ENCODE measurements around the gene GATAD2A.

Gene GATAD2A

DNA sequence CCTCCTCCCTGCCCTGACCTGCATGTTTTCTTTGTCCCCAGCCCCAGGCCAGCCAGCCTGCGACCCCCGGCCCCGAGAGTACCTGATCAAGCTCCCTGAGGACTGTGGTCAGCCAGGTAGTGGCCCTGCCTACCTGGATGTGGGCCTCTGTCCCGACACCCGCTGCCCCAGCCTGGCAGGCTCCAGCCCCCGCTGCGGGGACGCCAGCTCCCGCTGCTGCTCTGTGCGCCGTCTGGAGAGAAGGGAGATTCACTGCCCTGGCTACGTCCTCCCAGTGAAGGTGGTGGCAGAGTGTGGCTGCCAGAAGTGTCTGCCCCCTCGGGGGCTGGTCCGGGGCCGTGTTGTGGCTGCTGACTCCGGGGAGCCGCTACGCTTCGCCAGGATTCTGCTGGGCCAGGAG is 138.2 kb downstream of the GATAD2A start:
- no peak for DNase-seq (ENCODE audit: low read depth in 1 of 2, low spot score in 1 of 2)

DNA sequence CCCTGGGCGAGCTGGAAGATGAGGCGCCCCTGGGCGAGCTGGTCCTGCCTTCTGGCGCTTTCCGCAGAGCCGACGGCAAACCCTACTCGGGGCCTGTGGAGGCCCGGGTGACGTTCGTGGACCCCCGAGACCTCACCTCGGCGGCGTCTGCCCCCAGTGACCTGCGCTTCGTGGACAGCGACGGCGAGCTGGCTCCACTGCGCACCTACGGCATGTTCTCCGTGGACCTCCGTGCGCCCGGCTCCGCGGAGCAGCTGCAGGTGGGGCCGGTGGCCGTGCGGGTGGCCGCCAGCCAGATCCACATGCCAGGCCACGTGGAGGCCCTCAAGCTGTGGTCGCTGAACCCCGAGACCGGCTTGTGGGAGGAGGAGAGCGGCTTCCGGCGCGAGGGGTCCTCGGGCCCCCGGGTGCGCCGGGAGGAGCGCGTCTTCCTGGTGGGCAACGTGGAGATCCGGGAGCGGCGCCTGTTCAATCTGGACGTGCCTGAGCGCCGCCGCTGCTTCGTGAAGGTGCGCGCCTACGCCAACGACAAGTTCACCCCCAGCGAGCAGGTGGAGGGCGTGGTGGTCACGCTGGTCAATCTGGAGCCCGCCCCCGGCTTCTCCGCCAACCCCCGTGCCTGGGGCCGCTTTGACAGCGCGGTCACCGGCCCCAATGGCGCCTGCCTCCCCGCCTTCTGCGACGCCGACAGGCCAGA is 138.9 kb downstream of the GATAD2A start:
- no peak for DNase-seq (ENCODE audit: low read depth in 1 of 2, low spot score in 1 of 2)

DNA sequence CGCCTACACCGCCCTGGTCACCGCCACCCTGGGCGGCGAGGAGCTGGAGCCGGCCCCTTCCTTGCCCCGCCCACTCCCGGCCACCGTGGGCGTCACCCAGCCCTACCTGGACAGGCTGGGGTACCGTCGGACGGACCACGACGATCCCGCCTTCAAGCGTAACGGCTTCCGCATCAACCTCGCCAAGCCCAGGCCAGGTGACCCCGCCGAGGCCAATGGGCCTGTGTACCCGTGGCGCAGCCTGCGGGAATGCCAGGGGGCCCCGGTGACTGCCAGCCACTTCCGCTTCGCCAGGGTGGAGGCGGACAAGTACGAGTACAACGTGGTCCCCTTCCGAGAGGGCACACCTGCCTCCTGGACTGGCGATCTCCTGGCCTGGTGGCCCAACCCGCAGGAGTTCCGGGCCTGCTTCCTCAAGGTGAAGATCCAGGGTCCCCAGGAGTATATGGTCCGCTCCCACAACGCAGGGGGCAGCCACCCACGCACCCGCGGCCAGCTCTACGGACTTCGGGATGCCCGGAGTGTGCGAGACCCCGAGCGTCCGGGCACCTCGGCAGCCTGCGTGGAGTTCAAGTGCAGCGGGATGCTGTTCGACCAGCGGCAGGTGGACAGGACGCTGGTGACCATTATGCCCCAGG is 139.6 kb downstream of the GATAD2A start:
- DNase-seq (ENCODE audit: low read depth in 1 of 2, low spot score in 1 of 2): no peak

DNA sequence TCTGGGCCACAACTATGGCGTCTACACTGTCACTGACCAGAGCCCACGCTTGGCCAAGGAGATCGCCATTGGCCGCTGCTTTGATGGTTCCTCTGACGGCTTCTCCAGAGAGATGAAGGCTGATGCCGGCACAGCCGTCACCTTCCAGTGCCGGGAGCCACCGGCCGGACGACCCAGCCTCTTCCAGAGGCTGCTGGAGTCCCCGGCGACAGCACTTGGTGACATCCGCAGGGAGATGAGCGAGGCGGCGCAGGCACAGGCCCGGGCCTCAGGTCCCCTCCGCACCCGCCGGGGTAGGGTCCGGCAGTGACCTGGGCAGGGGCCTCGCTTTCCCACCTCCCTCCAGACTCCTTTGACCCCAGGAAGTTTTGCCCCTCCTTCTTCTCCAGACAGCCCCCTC is 140.2 kb downstream of the GATAD2A start:
- no peak for DNase-seq (ENCODE audit: low read depth in 1 of 2, low spot score in 1 of 2)

DNA sequence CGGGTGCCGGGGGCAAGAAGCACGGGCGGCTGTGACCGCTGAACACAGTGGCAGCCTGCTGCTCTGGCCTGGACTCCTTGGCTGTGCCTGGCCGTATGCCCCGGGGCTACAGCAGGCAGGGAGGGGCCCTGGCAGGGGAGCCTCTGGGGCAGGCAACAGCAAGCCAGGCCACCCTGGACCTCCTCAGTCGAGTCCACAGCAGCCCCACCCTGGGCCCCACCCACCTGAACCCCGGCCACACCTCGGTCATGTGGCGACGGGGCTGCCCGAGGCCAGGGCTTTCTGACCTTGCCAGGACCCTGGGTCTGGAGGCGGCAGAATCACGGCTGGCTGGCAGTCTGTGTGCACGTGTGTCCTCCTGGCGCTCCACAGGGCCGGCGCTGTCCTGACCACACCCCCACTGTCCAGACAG is 141.3 kb downstream of the GATAD2A start:
- no peak for DNase-seq (ENCODE audit: low read depth in 1 of 2, low spot score in 1 of 2)

DNA sequence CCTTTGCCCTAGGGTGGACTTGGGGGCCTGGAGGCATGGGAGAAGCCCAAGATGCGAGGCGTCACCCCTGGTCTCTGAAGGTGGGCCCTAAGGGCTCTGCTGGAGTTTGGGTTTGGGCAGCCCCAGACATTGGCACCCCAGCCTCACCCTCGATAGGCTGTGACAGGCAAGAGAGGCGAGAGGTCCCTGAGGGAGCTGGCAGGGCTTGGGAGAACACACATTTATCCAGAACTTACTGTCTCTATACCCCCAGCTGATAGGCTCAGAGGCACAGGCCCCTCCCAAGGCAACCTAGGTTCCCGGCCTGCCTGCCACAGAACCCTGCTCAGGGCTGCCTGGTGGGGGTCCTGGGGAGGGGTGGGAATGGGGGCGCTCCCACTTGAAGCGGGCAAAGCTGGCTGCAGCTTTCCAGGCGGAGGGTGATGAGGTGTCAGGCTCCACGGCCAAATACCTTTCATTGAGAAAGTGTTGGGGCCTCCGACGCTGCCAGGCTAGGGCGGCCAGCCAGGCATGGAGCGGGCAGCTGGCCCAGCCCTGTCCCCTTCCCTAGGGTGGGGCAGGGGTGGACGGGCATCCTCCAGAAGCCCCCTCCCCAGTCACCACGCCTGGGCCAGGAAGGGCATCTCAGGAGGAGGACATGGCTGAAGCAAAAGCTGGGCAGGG is 142.3 kb downstream of the GATAD2A start:
- no peak for DNase-seq (ENCODE audit: low read depth in 1 of 2, low spot score in 1 of 2)

DNA sequence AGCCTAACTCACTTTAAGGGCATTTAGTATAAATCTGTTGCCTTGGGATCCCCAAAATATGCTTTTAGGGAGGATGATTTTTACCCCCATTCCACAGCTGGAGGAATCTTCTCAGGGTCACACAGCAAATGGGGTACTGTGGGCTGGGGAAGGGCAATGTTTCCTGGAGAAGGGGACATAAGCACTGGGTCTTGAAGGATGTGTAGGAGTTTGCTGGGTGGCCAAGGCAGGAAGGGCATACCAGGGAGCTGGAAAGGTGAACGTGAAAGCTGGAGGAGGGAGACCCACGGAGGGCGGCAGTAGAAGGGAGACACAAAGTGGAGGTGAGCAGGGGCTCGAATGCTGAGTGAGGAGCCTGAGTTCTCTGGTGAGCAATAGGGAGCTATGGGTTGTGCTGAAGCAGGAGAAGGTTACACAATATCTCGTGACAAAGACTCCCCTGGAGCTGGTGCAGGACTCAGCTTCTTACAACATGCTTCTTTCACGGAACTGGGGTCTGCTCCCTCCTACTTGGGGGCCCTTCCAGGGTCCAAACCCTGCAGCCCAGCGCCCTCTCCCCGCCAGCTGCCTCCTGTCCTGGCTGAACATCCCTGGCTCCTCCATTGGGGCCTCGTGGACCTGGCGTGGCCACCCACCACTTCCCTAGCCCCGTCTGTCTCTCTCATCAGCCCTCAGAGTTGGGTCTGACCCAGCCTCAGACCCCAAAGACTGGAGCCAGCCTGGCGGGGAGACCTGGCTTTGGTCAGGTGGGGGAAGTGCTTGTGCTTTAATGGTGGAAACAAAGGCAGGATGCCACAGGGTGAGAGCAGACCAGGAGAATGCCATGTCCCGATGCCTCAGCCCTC is 143.7 kb downstream of the GATAD2A start:
- no peak for DNase-seq (ENCODE audit: low read depth in 1 of 2, low spot score in 1 of 2)

DNA sequence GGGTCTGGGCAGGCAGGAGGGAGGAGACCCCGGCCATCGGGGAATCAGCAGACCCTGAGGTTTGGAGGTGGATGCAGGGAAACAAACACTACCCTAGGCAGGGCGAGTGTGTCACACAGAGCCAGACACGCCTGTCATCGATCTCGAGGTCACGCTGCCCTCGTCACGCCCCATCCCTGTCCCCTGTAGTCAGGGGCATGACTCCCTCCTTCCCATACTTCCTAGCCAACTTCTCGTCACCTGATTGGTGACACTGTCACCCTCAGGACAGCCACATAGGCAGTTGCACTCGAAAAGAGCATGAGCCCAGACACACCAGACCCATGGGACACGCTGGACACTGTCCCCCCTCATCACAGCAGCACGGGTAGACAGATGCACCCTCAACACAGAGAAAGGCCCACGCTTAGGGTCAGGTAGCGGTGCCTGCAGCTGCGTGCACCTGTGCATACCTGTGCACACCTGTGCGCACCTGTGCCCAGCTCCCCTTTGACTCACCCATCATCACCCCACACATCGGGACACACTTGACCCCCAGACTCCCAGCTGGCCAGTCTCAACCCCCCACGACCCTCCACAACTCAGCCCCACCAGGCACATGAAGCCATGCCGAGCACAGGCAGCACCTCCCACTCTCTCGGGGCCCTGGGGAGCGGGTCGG is 144.5 kb downstream of the GATAD2A start:
- DNase-seq (ENCODE audit: low read depth in 1 of 2, low spot score in 1 of 2): no peak

DNA sequence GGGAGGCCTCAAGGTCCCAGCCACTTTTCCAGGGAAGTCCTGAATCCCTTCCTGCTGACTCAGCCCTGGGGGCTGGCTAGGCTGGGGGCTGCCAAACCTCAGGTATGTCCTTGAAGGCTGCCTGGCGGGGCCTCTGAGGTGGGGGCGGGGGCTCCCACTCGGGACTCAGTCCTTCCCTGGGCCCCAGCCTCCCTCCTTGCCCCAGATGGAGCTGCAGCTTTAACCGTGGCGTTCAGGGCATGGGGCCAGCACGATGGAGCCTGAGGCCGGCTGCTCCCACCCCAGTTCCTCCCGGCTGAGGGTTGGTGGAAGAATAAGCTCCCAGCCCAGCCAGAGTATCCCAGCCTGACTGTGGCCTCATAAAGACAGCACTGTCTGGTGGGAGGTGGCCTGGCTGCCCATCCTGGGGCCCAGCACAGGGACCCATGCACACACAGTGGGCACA is 145.0 kb downstream of the GATAD2A start:
- no peak for DNase-seq (ENCODE audit: low read depth in 1 of 2, low spot score in 1 of 2)

DNA sequence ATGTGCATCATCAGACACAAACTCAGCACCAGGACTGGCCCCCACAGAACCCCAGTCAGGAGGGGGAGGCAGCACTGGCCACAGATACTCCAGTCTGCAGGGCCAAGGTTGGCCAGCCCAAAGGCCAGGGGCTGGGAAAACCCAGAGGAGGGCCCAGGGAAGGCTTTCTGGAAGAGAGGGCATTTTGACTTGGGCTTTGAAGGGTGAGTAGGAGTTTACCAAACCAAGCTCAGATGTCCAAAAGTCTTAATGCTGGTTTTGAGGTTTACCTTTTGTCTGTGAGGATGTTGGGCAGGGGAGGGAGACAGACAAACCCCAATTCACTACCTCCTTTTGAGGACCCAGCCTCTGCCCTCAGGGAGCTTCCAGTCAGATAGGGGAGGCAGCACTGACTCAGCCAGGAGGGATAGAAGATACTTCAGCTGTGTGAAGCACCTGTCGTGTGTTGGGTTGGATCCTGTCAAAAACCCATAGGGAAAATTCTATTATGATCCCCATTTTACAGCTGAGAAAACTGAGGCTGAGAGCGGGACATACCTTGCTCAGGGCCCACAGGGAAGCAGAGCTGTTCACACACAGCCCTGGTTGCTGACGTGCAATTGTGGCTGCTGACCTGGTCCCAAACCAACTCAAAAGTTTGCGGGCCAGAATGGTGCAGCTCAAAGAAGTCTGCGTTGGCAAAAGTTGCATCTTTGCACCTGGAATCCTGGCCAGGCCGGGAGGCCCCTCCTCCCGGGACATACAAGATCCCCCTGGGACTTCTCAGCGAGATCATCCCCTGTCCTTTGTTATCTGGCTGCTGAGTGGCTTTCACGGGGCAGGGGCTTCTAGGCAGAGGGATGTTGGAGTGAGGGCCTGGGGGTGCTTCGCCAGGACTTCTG is 145.7 kb downstream of the GATAD2A start:
- no peak for DNase-seq (ENCODE audit: low read depth in 1 of 2, low spot score in 1 of 2)

DNA sequence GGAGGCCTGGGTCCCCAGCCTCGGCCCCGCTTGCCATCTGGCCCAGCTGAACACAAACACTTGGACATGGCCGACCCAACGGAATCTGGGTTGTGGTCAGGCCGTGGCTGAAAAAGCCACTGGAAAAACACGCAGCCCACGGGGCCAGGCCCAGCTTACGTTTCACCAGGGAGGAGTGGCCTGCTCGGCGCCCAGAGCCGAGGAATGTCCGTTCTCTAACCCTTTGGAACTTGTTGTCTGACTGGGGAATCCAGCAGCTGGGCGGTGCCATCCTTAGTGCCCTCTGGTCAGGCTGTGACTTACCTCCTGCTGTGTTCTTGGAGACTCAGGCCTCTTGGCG is 146.3 kb downstream of the GATAD2A start:
- DNase-seq (ENCODE audit: low read depth in 1 of 2, low spot score in 1 of 2): no peak

DNA sequence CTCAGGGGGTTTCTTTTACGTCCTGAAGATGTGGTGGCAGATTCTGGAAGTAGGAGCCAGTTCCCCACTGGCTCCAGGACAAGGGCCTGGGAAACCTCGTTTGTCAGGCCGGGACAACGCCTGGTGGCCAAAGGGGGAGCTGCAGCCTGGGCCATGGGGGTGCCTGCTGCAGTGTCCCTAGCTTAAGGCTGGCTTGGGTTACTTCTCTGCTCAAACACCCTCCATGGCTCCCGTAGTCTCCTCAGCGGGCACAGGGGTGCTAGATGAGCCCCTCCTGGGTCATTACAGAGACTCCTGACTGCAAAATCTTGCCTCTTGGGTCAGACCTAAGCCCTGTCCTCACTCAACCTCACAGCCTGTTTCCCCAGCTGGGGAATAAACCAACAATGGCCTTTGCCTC is 147.3 kb downstream of the GATAD2A start:
- DNase-seq (ENCODE audit: low read depth in 1 of 2, low spot score in 1 of 2): no peak

DNA sequence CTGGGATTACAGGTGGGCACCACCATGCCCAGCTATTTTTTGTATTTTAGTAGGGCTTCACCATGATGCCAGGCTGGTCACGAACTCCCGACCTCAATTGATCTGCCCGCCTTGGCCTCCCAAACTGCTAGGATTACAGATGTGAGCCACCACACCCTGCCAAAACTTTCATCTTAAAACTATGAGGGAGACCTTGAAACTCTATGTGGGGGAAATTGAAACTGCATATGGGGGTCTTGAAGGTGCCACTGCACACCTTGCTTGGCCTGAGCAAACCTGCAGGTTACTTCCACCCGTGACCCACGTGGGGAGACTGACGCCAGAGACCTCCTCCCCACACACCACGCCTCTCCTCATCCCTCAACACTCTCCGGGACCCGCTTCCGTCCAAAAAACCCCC is 148.2 kb downstream of the GATAD2A start:
- DNase-seq (ENCODE audit: low read depth in 1 of 2, low spot score in 1 of 2): no peak

DNA sequence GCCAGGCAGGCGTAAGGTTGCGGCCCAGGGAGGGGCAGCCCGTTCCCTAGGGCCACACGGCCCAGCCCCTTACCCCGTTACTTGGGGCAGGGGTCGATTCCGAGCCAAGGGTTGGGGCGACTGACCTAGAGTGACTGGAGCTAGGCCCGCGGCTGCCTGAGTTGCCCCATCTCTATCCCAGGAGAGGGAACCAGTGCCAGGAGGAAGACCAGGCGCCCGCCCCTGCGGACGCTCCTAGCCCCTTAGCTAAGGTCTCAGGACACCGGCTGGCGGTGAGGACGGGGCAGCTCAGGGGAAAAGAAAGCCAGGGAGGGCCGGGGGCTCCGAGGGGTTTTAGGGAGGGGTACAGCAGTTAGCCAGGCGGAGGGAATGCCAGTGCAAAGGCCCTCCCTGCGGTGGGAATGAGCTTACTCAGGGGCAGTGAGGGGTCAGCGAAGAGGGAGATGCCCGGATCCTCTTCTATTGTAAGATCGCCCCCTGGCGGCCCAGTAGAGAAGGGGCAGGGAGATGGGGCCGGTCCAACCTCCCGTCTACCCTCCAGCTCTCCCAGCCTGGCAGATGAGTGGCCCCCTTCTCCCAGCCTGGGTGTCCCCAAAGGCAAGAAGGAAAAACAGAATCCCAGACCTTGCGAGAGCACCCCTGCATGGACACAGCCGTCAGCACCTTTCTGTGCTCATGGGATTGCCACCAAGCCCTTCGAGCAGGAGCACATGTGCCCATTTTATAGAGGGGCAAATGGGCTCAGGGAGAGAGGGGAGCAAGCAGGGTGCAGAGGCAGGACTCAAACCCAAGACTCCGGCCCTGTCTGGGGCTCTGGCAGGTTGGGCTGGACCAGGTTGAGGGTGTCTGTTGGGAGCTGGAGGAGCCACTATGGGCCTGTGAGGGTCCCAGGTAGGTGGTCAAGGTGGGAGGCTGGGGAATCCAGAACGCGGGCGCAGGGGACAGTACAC is 148.9 kb downstream of the GATAD2A start:
- peak; percentile 22 to 49 for DNase-seq (ENCODE audit: low read depth in 1 of 2, low spot score in 1 of 2)

DNA sequence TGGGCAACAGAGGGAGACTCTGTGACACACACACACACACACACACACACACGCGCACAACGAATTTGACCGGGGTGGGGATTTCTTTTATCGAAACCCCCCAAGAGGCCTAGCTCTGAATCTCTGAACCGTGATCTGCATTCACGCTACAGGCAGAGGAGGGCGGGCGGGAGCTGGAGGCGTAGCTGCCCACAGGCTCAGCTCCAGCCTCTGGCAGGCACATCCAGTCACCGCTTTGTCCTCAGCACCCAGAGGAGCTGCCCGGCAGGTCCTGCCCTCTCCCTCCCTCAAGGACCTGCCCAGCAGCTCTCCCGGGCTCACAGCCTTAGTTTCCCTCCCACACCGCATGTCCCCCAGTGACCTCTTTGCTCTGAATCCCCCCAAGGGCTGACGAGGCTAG is 152.6 kb downstream of the GATAD2A start:
- no peak for DNase-seq (ENCODE audit: low read depth in 1 of 2, low spot score in 1 of 2)

Measured in stimulated activated CD4-positive, alpha-beta T cell treated with anti-CD3 and anti-CD28 coated beads, Interleukin-15, amount 100 ng/mL, for 1 hour (primary cell).